Measurements from ENCODE around the gene NTSR2.

The NTSR2 gene

GRCh38 chr2:11633923-11634478 is 36.0 kb downstream of the NTSR2 start:
- H3K4me3 ChIP-seq (ENCODE audit: low read length): no peak overlapping the region
- no peak for DNase-seq (ENCODE audit: low read depth)
- no peaks in the 10 kb centered on the region for H3K4me1 ChIP-seq (ENCODE audit: control insufficient read depth, insufficient read depth, low read length)
- no peaks in the 10 kb centered on the region for H3K36me3 ChIP-seq (ENCODE audit: control insufficient read depth, insufficient read depth, low read length, severe bottlenecking)
- peaks cover 6% of the 10 kb centered on the region for H3K9me3 ChIP-seq (ENCODE audit: control insufficient read depth, low read length)
- H3K27me3 ChIP-seq (replicated peaks; ENCODE audit: control insufficient read depth, insufficient read depth, low read length): peaks cover 19% of the 10 kb centered on the region
- H3K9ac ChIP-seq (ENCODE audit: low read length): no peak overlapping the region

- Histone ChIP-seq H3K36me3 (ENCODE audit: control insufficient read depth, insufficient read depth, low read length, severe bottlenecking) (no peaks in the 10 kb centered on the region), H3K9ac (ENCODE audit: low read length) (no peak overlapping the region), H3K4me1 (ENCODE audit: control insufficient read depth, insufficient read depth, low read length) (no peaks in the 10 kb centered on the region), H3K4me3 (ENCODE audit: low read length) (no peak overlapping the region), H3K27me3 (replicated peaks; ENCODE audit: control insufficient read depth, insufficient read depth, low read length) (peaks cover 15% of the 10 kb centered on the region), H3K9me3 (ENCODE audit: control insufficient read depth, low read length) (peaks cover 14% of the 10 kb centered on the region)
- no peak for DNase-seq (ENCODE audit: low read depth)
Observed at GRCh38 chr2:11631462-11631861, 38.5 kb downstream of the NTSR2 start.

- no peak for DNase-seq (ENCODE audit: low read depth)
- no peak overlapping the region for H3K9ac ChIP-seq (ENCODE audit: low read length)
- peaks cover 12% of the 10 kb centered on the region for H3K27me3 ChIP-seq (replicated peaks; ENCODE audit: control insufficient read depth, insufficient read depth, low read length)
- no peaks in the 10 kb centered on the region for H3K4me1 ChIP-seq (ENCODE audit: control insufficient read depth, insufficient read depth, low read length)
- H3K4me3 ChIP-seq (ENCODE audit: low read length): no peak overlapping the region
- H3K9me3 ChIP-seq (ENCODE audit: control insufficient read depth, low read length): peaks cover 15% of the 10 kb centered on the region
- no peaks in the 10 kb centered on the region for H3K36me3 ChIP-seq (ENCODE audit: control insufficient read depth, insufficient read depth, low read length, severe bottlenecking)
Observed at GRCh38 chr2:11630855-11631254, 39.1 kb downstream of the NTSR2 start.

DNA sequence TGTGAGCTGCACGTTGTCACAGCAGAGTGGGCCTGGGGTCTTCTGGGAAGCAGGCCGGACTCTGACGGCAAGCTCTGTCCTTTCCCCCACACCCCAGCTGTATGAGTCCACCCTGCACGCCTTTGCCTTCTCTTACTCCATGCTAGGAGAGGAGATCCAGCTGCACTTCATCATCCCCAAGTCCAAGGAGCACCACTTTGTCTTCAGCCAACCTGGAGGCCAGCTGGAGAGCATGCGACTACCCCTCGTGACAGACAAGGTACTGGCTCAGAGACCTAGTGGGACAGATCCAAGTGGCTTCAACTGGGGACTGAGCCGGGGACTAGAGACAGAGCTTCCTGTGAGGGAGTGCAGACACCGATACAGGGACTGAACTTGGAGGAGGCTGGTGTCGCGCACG is 40.1 kb downstream of the NTSR2 start:
- peaks cover 3% of the 10 kb centered on the region for H3K27me3 ChIP-seq (replicated peaks; ENCODE audit: control insufficient read depth, insufficient read depth, low read length)
- H3K4me3 ChIP-seq (ENCODE audit: low read length): no peak overlapping the region
- H3K9me3 ChIP-seq (ENCODE audit: control insufficient read depth, low read length): peaks cover 15% of the 10 kb centered on the region
- no peaks in the 10 kb centered on the region for H3K4me1 ChIP-seq (ENCODE audit: control insufficient read depth, insufficient read depth, low read length)
- H3K36me3 ChIP-seq (ENCODE audit: control insufficient read depth, insufficient read depth, low read length, severe bottlenecking): no peaks in the 10 kb centered on the region
- no peak for DNase-seq (ENCODE audit: low read depth)
- H3K9ac ChIP-seq (ENCODE audit: low read length): no peak overlapping the region

DNA sequence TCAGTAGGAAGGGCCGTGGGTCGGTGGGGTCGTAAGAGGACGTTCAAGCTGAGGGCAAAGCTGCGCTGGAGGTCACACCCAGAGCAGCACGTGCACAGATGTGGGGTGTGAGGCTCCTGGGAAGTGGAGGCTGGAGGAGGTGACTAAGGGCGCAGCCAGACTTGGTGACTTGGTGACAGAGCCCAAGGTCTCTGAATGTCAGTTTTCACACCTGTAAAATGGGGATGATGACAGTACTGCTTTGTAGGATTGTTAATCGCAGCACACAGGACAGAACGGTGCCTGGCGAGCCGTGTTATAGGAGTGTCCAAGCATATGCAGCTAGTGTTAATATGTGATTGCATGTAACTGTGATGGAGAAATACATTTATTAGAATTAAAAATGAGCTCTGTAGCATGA is 40.8 kb downstream of the NTSR2 start:
- no peak overlapping the region for H3K4me3 ChIP-seq (ENCODE audit: low read length)
- no peaks in the 10 kb centered on the region for H3K27me3 ChIP-seq (replicated peaks; ENCODE audit: control insufficient read depth, insufficient read depth, low read length)
- no peaks in the 10 kb centered on the region for H3K36me3 ChIP-seq (ENCODE audit: control insufficient read depth, insufficient read depth, low read length, severe bottlenecking)
- H3K9ac ChIP-seq (ENCODE audit: low read length): no peak overlapping the region
- no peaks in the 10 kb centered on the region for H3K4me1 ChIP-seq (ENCODE audit: control insufficient read depth, insufficient read depth, low read length)
- no peak for DNase-seq (ENCODE audit: low read depth)
- H3K9me3 ChIP-seq (ENCODE audit: control insufficient read depth, low read length): peaks cover 15% of the 10 kb centered on the region

- Histone ChIP-seq H3K27me3 (replicated peaks; ENCODE audit: control insufficient read depth, insufficient read depth, low read length) (no peaks in the 10 kb centered on the region), H3K4me1 (ENCODE audit: control insufficient read depth, insufficient read depth, low read length) (no peaks in the 10 kb centered on the region), H3K9me3 (ENCODE audit: control insufficient read depth, low read length) (peaks cover 15% of the 10 kb centered on the region), H3K9ac (ENCODE audit: low read length) (no peak overlapping the region), H3K4me3 (ENCODE audit: low read length) (no peak overlapping the region), H3K36me3 (ENCODE audit: control insufficient read depth, insufficient read depth, low read length, severe bottlenecking) (no peaks in the 10 kb centered on the region)
- DNase-seq (ENCODE audit: low read depth): no peak
Observed at GRCh38 chr2:11628675-11629074, 41.3 kb downstream of the NTSR2 start.

GRCh38 chr2:11625671-11626070 is 44.3 kb downstream of the NTSR2 start:
- no peaks in the 10 kb centered on the region for H3K36me3 ChIP-seq (ENCODE audit: control insufficient read depth, insufficient read depth, low read length, severe bottlenecking)
- H3K4me3 ChIP-seq (ENCODE audit: low read length): no peak overlapping the region

GRCh38 chr2:11624893-11625292 is 45.1 kb downstream of the NTSR2 start:
- Histone ChIP-seq H3K36me3 (ENCODE audit: control insufficient read depth, insufficient read depth, low read length, severe bottlenecking) (no peaks in the 10 kb centered on the region), H3K27me3 (replicated peaks; ENCODE audit: control insufficient read depth, insufficient read depth, low read length) (peaks cover 6% of the 10 kb centered on the region), H3K9ac (ENCODE audit: low read length) (no peak overlapping the region), H3K4me1 (ENCODE audit: control insufficient read depth, insufficient read depth, low read length) (no peaks in the 10 kb centered on the region), H3K9me3 (ENCODE audit: control insufficient read depth, low read length) (peaks cover 15% of the 10 kb centered on the region), H3K4me3 (ENCODE audit: low read length) (no peak overlapping the region)
- no peak for DNase-seq (ENCODE audit: low read depth)

More at GRCh38 chr2:11625671-11626070, 44.3 kb downstream of the NTSR2 start:
- peaks cover 6% of the 10 kb centered on the region for H3K27me3 ChIP-seq (replicated peaks; ENCODE audit: control insufficient read depth, insufficient read depth, low read length)
- H3K4me1 ChIP-seq (ENCODE audit: control insufficient read depth, insufficient read depth, low read length): no peaks in the 10 kb centered on the region
- H3K9me3 ChIP-seq (ENCODE audit: control insufficient read depth, low read length): peaks cover 15% of the 10 kb centered on the region
- DNase-seq (ENCODE audit: low read depth): no peak
- H3K9ac ChIP-seq (ENCODE audit: low read length): no peak overlapping the region

- H3K4me1 ChIP-seq (ENCODE audit: control insufficient read depth, insufficient read depth, low read length): no peaks in the 10 kb centered on the region
- DNase-seq (ENCODE audit: low read depth): no peak
- no peak overlapping the region for H3K4me3 ChIP-seq (ENCODE audit: low read length)
- no peak overlapping the region for H3K9ac ChIP-seq (ENCODE audit: low read length)
- H3K9me3 ChIP-seq (ENCODE audit: control insufficient read depth, low read length): peaks cover 13% of the 10 kb centered on the region
- no peaks in the 10 kb centered on the region for H3K36me3 ChIP-seq (ENCODE audit: control insufficient read depth, insufficient read depth, low read length, severe bottlenecking)
- peaks cover 10% of the 10 kb centered on the region for H3K27me3 ChIP-seq (replicated peaks; ENCODE audit: control insufficient read depth, insufficient read depth, low read length)
Observed at GRCh38 chr2:11622611-11623010, 47.4 kb downstream of the NTSR2 start.

DNA sequence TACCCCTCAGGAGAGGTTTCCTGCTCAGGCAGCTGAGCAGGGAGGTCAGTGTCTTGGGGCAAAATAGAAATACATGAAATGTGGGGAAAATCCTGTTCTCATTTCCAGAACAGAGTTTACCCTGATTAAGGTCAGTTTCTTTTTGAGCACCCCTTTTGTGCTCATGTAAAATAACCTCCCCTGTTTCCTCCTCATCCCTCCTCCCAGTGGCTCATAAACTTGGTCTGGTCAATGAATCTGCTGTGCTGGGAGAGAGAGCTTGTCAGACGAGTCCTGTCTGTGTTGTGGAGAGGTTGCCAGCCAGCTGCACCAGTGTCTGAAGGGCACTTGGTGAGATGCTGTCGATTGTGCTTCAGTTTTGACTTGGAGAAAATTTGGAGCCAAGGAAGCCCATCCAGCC is 48.6 kb downstream of the NTSR2 start:
- Histone ChIP-seq H3K27me3 (replicated peaks; ENCODE audit: control insufficient read depth, insufficient read depth, low read length) (peaks cover 10% of the 10 kb centered on the region), H3K4me3 (ENCODE audit: low read length) (no peak overlapping the region), H3K9ac (ENCODE audit: low read length) (no peak overlapping the region), H3K36me3 (ENCODE audit: control insufficient read depth, insufficient read depth, low read length, severe bottlenecking) (no peaks in the 10 kb centered on the region), H3K9me3 (ENCODE audit: control insufficient read depth, low read length) (peaks cover under 1% of the 10 kb centered on the region), H3K4me1 (ENCODE audit: control insufficient read depth, insufficient read depth, low read length) (no peaks in the 10 kb centered on the region)
- no peak for DNase-seq (ENCODE audit: low read depth)

DNA sequence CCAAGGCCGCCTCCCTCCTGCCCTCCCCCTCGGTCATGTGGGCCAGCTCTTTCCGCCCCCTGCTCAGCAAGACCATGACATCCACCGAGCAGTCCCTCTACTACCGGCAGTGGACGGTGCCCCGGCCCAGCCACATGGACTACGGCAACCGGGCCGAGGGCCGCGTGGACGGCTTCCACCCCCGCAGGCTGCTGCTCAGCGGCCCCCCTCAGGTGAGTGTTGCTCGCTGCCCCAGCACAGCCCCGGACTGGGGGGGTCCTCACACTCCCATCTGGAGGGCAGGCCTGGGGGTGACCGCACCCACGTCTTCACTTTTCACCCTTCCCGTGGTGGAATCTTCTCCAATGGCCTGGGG is 51.3 kb downstream of the NTSR2 start:
- H3K36me3 ChIP-seq (ENCODE audit: control insufficient read depth, insufficient read depth, low read length, severe bottlenecking): no peaks in the 10 kb centered on the region
- peaks cover 14% of the 10 kb centered on the region for H3K27me3 ChIP-seq (replicated peaks; ENCODE audit: control insufficient read depth, insufficient read depth, low read length)
- no peak overlapping the region for H3K9ac ChIP-seq (ENCODE audit: low read length)
- DNase-seq (ENCODE audit: low read depth): no peak
- H3K9me3 ChIP-seq (ENCODE audit: control insufficient read depth, low read length): no peaks in the 10 kb centered on the region
- H3K4me3 ChIP-seq (ENCODE audit: low read length): no peak overlapping the region
- no peaks in the 10 kb centered on the region for H3K4me1 ChIP-seq (ENCODE audit: control insufficient read depth, insufficient read depth, low read length)

DNA sequence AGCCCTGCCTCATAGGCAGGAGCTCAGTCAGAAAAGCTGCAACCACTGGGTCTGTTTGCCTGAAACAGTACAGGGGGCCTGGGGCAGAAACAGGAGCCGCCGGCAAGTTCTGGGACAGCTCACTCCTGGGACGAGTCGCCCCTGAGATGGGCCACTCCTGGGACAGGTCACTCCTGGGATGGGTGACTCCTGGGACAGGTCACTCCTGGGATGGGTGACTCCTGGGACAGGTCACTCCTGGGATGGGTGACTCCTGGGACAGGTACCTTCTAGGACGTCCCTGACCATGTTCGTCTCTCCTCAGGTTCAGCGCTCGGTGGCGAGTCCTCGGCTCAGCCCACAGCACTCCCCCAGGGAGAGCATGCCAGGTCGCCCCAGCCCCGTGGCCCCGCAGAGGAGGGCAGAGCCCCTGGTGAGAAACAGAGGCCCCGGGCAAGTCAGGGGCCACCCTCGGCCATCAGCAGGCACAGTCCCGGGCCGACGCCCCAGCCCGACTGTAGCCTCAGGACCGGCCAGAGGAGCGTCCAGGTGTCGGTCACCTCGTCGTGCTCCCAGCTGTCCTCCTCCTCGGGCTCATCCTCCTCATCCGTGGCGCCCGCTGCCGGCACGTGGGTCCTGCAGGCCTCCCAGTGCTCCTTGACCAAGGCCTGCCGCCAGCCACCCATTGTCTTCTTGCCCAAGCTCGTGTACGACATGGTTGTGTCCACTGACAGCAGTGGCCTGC is 51.8 kb downstream of the NTSR2 start:
- Histone ChIP-seq H3K4me1 (ENCODE audit: control insufficient read depth, insufficient read depth, low read length) (no peaks in the 10 kb centered on the region), H3K4me3 (ENCODE audit: low read length) (no peak overlapping the region), H3K27me3 (replicated peaks; ENCODE audit: control insufficient read depth, insufficient read depth, low read length) (peaks cover 14% of the 10 kb centered on the region), H3K36me3 (ENCODE audit: control insufficient read depth, insufficient read depth, low read length, severe bottlenecking) (no peaks in the 10 kb centered on the region), H3K9me3 (ENCODE audit: control insufficient read depth, low read length) (no peaks in the 10 kb centered on the region), H3K9ac (ENCODE audit: low read length) (no peak overlapping the region)
- no peak for DNase-seq (ENCODE audit: low read depth)

Data from adipocyte (in vitro differentiated cells).